ENCODE measurements around the gene GPALPP1.
"Not testable (repeated sequence)": the region's sequence is repeated elsewhere in the genome, so short reads cannot be mapped to it uniquely, and the experiment has no call there.

GPALPP1 gene, protein sequence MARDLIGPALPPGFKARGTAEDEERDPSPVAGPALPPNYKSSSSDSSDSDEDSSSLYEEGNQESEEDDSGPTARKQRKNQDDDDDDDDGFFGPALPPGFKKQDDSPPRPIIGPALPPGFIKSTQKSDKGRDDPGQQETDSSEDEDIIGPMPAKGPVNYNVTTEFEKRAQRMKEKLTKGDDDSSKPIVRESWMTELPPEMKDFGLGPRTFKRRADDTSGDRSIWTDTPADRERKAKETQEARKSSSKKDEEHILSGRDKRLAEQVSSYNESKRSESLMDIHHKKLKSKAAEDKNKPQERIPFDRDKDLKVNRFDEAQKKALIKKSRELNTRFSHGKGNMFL

GRCh38 chr13:44989071-44989889 is at the start of gene GPALPP1, which contains the start of gene NUFIP1:
Gene GPALPP1 (plus strand): TSS chr13:44989538. CDS start chr13:44989655, 117 bp downstream.
Gene NUFIP1 (minus strand): TSS chr13:44989471. CDS start chr13:44989436, 35 bp downstream.
- DNase-seq, result peak; percentile 81

DNA sequence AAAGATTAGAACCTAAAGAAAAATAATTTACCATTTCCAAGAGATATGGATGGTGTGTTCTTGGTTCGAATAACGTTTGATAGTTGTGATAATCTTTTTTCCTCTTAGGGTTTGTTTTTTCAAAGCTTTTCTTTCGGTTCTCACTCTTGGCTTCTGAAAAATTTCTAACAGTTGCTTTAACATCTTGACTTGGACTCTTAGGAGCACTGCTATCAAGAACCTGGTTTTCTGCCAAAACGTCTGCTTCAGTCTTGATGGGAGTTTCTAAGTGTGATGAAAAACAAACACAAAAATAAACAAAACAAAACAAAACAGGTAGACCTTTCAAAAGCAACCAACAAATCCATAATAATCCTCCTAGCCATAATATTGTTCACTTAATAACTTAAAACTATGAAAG is 45.9 kb upstream of the GPALPP1 start:
- not testable (repeated sequence) for DNase-seq

- DNase-seq, result no peak
Observed at GRCh38 chr13:44951184-44951583, 38.2 kb upstream of the GPALPP1 start.

DNA sequence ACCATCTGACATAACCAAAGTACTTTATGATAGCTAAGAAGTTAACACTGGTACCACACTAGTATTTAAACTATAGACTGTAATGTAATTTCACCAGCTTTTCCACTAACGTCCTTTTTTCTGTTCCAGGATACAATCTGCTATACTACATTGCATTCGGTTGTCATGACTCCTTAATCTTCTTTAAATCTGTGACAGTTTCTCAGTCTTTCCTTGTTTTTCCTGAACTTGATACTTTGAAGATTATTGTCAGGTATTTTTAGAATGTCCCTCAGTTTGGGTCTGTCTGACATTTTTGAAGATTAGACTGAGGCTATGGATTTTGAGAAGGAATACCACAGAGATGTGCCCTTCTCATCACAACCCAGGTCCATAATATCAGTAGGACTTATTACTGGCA is 36.7 kb upstream of the GPALPP1 start:
- no peak for DNase-seq

GRCh38 chr13:44954224-44954623 is 35.1 kb upstream of the GPALPP1 start:
- DNase-seq, result no peak

DNA sequence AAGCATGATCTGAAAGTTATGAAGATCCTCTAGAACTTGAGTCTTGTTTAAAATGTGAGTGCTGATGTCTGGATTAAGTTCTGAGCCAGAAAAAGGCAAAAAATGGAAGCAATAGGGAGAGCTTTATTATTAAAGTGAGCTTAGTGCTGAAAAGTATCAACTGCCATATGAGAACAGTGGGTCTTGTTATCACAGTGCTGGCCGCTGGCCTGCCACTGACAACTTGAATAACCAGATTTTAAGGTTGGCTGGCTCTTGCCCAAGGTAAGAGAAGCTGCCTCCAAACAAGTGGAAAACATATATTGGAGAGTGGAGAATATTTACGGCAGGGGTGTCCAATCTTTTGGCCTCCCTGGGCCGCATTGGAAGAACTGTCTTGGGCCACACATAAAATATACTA is 33.9 kb upstream of the GPALPP1 start:
- DNase-seq, result no peak

GRCh38 chr13:44961997-44962396 is 27.3 kb upstream of the GPALPP1 start:
- DNase-seq, result no peak

- no peak for DNase-seq
Observed at GRCh38 chr13:44967704-44968433, 21.5 kb upstream of the GPALPP1 start.

- DNase-seq, result no peak
Observed at GRCh38 chr13:44968434-44968815, 20.9 kb upstream of the GPALPP1 start.

- peak; percentile 2 for DNase-seq
Observed at GRCh38 chr13:44969551-44970484, 19.5 kb upstream of the GPALPP1 start.

DNA sequence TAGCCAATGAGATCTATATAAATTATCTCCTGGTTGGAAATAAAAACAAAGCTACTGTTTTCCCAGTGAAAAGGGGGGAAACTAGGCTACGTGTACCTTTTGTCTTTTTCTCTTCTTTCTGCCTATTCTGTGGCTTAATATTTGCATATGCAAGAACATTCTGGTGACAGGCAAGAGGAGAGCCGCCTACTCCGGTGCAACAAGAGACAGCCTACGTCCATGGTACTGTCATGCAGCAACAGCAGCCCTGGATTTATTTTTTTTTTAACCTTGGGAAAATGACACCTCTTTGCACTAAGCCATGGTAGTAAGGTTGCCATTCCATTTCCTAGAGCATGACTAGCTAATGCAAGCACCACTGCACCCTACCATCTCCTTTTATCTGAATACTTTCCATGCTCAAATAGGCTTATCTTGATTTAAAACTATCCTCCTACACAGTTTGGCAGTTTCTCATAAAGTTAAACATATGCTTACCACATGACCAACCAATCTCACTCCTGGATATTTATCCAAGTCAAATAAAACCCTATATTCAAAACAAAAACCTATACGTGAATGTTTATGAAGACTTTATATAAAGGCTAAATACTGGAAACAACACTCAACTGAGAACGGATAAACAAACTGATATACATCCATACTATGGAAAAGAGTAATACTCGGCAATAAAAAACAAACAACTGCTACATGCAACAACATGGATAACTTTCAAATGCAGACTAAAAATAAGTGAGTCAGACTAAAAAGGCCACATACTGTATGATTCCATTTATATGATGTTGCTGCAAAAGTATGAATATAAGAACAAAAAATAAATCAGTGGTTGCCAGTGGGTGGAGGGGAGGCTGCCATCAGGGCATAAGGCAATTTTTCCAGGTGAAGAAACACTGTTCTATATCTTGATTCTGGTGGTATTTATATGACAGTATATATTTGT is 17.4 kb upstream of the GPALPP1 start:
- no peak for DNase-seq

DNA sequence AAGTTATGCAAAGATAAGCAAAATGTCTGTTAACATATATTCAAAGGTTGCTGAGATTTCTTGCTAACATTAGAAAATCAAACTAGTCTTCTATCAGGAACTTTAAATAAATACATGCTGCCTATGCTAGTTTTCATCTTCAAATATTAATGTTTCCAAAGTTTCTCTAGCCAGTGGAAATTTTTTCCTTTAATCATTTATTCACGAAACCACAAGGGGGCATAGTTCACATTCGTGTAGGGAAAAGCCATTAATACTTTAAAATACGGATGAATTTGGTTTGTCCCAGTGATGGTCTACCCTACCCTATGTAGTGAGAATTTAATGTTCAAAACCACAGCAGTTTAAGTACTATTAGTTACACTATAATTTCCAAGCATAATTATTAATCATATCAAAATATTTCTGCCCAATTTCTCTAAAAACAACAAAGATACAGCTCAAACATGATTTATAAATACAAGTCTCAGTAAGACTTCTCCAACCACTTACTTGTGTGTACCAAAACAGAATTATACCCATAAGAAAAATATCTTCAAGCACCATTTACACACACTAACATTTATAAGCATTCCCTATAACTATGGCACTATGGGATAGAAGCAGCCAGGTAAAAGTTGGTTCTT is 16.3 kb upstream of the GPALPP1 start:
- DNase-seq, result no peak

DNA sequence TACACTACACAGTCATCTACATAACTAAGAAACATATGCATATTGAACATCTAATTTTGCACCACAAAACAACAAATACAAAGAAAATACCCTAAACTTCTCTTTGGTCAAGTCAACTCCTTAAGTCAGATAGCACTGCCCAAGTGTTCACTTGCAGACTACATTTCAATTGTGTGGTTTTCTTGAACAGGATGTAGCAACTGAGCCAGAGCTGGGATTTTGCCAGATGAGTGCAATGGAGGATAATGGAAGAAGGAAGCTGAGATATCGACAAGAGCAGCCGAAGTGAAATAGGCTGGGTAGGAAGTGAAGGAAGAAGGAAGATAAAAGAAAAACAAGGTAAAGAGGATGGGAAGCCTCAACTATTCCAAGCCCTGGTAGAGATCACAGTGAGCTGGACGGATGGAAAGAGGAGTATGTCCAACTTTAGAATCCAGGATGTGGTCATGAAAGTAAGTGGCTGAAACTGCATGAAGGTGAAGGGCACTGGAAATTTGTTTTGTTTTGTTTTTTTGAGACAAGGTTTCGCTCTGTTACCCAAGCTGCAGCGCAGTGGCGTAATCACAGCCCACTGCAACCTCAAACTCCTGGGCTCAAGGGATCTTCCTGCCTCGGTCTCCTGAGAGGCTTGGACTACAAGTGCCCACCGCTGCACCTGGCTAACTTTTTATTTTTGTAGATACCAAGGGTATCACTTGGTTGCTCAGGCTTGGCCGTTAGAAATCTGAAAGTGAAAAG is 15.1 kb upstream of the GPALPP1 start:
- DNase-seq, result no peak

GRCh38 chr13:44976196-44976595 is 13.1 kb upstream of the GPALPP1 start:
- DNase-seq, result no peak

DNA sequence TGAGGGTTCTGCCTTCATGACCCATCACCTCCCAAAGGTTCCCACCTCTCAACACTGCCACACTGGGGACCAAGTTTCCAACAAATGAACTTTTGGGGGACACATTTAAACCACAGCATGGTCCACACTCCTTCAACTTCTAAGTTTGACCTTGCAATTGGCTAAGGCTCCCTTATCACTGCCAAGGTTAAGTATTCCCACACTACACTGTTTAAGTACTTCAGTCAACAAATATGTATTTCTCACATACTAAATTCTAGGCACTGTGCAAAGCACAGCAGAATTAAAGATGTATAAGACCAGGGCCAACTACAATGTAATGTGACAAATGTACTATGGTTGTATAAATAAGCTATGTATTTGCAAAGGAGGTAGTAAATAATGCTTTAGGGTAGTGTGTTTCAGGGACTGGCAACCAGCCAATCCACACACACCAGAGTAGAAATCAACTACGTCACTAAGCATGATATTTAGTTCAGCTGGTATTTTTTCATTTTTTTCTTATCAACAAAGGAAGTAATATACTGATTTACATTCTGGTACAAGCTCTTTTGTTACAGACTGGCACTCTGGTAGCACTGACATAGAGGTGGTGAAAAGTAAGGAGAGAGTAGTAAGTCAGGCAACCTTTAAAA is 12.3 kb upstream of the GPALPP1 start:
- no peak for DNase-seq

DNA sequence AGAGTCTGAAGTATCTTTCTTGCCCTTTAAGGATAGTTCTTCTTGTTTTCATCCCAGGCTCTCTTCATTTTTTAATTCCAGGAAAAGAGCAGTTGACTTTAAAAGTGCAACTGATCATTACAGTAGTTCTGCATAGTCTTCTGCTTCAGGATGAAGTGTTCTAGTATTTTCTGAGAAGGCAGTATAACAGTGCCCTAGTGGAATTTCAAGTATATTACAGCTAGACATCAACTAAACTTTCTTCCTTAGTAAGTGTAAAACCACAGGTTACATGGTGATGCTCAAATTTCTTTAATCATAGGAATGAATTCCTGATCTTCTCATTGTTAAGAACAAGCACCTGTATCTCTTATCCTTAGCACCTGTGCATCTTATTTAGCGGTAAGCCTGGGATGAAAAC is 11.0 kb upstream of the GPALPP1 start:
- no peak for DNase-seq

- no peak for DNase-seq
Observed at GRCh38 chr13:44989941-44990340, 603 bp downstream of the GPALPP1 start.

DNA sequence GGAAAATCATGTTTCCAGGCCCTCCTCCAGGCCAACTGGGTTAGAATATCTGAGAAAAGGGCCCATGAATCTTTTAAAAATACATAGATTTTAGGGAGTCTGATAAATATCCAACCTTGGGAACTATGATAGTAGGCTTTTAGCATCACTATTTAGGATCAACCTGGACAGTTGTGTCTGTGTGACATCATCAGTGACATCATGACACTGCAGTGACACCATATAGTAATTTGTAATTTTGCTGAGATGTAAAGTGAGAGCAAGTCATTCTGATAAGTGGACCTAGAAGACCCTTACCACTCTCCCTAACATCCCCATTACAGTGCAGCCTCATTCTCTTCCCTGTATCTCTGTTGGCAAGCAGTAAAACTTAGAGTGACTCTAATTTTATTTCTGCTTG is 14.1 kb downstream of the GPALPP1 start:
- no peak for DNase-seq

DNA sequence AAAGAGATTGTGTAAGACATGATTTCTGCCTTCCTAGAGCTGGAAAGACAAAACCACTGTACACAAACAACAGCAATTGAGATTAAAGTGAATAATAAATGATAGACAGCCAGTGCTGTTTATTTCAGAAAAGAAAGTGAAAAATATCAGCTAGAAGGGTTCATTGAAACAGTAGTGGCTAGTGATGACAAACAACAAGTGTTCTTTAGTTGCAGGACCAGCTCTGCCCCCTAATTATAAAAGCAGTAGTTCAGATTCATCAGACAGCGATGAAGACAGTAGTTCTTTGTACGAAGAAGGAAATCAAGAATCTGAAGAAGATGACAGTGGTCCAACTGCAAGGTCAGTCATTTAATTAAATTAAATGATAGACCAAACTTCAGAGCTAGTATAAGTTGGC is 14.8 kb downstream of the GPALPP1 start:
- no peak for DNase-seq
